Stimulated activated CD4-positive, alpha-beta T cell treated with anti-CD3 and anti-CD28 coated beads, Interleukin-1b, Interleukin-23, amount 100 ng/mL, for 24 hours (primary cell): ENCODE measurements around the gene FYB1.
"Not testable (repeated sequence)": the region's sequence is repeated elsewhere in the genome, so short reads cannot be mapped to it uniquely, and the experiment has no call there.

Source experiments
- DNase-seq, 4 experiments: peaks; one replicate each; pipeline ENCODE4 v3.0.0-alpha.2; 2020; ENCODE audit warnings: low read depth in 4 of 4, low spot score in 1 of 4

The FYB1 gene

GRCh38 chr5:39219437-39219836 is at the start of gene FYB1:
TSS of gene FYB1 (minus strand) at chr5:39219563. CDS start at chr5:39202960, 16,603 bp downstream.
- DNase-seq = no peak

- no peak for DNase-seq
Measured at GRCh38 chr5:39267186-39267585, 47.8 kb upstream of the FYB1 start.

GRCh38 chr5:39266442-39266841 is 47.1 kb upstream of the FYB1 start:
- DNase-seq = no peak

DNA sequence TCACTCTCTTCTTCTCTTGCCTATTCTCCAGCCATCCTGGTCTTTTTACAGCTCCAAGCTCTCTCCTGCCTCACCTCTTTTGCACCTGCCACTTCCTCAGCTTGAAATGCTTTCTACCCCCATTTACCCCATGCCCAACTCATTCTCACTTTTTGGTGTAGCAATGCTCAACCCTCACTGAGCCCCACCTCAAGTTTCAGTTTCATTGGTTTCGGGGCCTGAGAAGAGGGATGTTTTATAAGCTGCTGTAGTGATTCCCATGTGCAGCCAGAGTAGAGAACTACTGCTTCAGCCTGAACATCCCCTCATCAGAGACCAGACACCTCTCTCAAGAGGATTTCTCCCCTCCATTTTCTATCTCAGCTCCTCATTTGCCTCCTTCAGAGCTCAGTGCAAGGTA is 45.2 kb upstream of the FYB1 start:
- no peak for DNase-seq

DNA sequence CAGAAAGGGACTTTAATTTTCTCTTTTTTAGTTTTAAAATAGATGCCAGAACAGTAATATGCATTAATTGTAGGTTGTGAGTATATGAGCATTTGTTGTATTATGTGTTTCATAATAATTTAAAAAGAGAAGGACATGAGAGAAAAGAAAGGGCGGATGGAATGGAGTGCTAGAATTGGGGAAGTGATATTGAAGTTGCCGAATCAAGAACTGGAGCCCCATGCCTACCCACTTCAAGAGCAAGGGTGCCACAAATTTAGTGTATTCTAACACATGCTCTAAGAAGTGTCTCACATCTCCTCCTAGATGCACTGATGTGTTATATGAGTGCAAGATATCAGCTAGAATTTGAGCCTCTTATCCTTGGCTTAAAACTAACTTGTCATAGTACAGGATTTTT is 43.6 kb upstream of the FYB1 start:
- no peak for DNase-seq

- DNase-seq = no peak
Measured at GRCh38 chr5:39260095-39260494, 40.7 kb upstream of the FYB1 start.

GRCh38 chr5:39257554-39257953 is 38.2 kb upstream of the FYB1 start:
- DNase-seq = no peak

GRCh38 chr5:39256477-39257235 is 37.3 kb upstream of the FYB1 start:
- DNase-seq = no peak

- DNase-seq = no peak
Measured at GRCh38 chr5:39255406-39255805, 36.0 kb upstream of the FYB1 start.

- DNase-seq = no peak
Measured at GRCh38 chr5:39254671-39255070, 35.3 kb upstream of the FYB1 start.

DNA sequence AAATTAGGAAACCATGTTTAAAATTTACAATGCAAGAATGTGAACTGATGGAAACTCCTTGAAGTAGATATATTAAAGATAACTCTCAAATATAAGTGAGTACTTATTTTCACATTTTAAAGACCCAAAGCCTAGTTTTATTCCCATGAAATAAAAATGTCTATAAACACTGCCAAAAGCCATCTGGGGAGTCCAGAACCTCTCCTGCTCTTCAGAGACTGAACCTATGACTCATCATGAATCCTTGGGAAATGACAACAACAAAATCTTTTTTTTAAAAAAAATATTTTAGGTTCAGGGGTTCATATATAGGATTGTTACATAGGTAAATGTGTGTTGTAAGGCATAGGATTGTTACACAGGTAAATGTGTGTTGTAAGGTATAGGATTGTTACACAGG is 33.8 kb upstream of the FYB1 start:
- no peak for DNase-seq

DNA sequence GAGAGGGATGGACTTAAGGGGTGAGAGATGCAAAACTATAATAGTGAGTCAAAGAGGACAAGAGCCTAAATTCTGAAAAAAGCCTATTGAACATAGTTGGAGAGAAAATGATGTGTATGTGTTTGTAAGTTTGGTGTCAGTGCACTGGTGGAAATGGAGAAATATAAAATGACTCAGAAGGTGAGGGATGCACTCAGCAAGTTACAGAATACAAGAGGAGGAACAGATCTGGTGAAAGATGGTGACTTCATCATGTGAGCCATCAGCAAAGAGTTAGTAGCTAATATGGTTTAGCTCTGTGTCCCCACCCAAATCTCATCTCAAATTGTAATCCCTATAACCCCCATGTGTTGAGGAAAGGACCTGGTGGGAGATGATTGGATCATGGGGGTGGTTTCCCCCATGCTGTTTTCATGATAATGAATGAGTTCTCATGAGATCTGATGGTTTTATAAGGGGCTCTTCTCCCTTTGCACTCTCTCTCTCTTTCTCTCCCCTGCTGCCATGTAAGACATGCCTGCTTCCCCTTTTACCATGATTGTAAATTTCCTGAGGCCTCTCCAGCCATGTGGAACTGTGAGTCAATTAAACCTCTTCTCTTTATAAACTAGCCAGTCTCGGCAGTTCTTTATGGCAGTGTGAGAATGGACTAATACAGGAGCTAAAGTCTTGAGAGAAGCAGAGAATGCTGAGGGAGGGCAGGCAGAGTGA is 30.4 kb upstream of the FYB1 start:
- no peak for DNase-seq

DNA sequence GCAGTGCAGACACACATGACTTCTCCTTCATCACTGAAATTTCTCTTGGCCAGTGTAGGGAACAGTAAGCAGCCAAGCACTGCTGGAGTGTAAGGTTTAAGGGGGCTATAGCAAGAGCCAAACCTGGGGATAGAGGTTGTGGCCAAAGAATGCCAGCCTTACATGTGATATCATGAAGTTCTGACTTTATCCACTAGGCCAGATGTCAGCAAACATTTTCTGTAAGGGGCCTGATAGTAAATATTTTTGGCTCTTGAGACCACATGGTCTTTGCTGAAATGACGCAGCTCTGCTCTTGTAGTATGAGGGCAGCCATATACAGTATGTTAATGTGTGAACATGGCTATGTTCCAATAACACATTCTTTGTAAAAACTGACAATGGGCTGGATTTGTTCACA is 29.7 kb upstream of the FYB1 start:
- no peak for DNase-seq

- DNase-seq = no peak
Measured at GRCh38 chr5:39240750-39241149, 21.4 kb upstream of the FYB1 start.

- DNase-seq = no peak
Measured at GRCh38 chr5:39238366-39239105, 19.2 kb upstream of the FYB1 start.

- no peak for DNase-seq
Measured at GRCh38 chr5:39236718-39237117, 17.4 kb upstream of the FYB1 start.

DNA sequence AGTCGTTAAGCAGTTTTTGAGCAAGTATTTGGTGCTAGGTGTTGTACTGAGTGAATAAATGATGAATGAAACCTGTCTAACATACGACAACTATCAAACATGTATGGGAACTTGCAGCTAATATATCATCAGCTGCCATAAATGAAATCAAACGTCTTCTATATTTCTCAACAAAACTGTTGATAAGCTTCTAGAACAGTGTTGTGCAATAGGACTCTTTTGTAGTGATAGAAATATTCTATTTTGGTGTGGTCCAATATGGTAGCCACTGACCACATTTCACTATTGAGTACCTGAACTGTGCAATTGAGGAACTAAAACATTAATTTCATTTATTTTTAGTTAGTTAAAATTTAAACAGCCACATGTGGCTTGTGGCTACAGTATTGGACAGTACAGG is 16.3 kb upstream of the FYB1 start:
- no peak for DNase-seq

DNA sequence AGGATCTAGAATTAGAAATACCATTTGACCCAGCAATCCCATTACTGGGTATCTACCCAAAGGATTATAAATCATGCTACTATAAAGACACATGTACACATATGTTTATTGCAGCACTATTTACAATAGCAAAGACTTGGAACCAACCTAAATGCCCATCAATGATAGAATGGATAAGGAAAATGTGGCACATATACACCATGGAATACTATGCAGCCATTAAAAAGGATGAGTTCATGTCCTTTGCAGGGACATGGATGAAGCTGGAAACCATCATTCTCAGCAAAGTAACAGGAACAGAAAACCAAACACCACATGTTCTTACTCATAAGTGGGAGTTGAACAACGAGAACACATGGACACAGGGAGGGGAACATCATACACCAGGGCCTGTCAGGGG is 15.1 kb upstream of the FYB1 start:
- not testable (repeated sequence) for DNase-seq

DNA sequence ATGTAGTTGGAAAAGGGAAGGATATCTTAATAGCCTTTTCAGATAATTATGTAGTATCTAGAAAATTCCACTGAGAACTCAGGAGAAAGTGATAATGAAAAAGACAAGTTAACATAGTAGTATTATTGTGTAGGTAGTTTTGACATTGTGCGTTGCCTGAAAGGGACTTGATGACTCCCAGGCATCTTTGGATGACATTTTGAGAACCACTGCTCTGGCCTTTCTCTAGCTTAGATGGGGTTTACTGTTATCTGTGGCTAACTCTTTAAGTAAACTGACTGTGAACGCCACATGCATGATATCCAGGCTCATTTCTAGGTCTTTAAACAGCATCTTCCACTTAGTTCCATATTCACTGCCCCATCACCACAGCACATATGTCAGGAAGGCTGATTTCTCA is 14.4 kb upstream of the FYB1 start:
- no peak for DNase-seq

DNA sequence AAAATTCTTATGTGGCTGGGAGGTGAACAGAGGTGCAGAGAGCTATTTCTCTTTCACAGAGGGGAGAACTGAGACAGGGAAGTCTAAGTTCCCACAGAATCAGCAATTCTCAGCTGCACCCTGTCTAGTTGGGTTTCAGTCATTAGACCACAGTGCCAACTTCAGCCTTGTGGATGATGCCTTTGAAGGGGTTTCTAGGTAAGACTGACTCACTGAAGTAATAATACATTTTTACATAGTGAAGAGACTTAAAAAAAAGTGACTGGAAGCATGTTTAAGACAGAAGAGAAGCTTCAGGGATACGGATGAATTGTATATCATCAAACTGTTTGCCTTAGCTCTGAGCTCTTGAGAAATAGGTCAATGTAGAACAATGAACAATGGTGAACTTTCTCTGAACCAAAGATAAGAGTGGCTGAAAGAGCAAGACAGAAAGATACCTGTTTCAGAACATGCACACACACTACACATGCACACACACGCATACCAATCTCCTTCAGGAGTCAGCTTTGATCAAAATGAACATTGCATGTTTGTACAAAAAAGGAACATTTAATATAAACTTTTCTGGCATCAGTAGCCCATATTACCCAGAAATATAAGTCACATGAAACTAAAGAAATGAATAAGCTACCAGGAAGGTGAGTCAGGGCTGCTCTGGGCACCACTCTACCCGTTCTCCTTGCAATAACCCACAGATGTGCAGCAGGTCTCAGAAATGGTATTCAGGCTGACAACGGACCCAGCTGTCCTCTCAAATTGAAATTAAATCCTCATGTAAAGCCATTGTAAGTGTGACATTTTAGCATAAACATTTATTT is 12.6 kb upstream of the FYB1 start:
- no peak for DNase-seq

DNA sequence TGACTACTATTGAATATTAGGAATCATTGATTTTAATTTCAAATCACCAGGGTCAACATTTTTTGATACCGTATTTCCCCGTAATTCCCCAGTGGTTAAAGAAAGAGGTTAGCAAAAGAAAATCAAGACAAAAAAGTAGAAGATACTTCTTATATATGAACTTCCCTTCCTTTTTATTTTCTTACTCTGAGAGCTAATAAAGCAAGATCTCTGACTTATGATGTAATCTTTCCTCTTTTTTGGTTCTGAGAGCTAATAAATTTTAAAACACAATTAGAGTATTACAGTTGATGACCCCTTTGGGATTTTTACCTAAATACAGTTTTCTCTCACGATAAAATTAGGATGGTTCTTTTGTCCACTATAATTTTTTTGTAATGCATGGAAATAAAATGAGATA is 9.2 kb upstream of the FYB1 start:
- no peak for DNase-seq
